ENCODE results near the gene C1GALT1.
A peak's percentile ranks its signal among the peaks of the same experiment; 100 is the strongest.
"Not testable (repeated sequence)": the region's sequence is repeated elsewhere in the genome, so short reads cannot be mapped to it uniquely, and the experiment has no call there.

Gene C1GALT1

DNA sequence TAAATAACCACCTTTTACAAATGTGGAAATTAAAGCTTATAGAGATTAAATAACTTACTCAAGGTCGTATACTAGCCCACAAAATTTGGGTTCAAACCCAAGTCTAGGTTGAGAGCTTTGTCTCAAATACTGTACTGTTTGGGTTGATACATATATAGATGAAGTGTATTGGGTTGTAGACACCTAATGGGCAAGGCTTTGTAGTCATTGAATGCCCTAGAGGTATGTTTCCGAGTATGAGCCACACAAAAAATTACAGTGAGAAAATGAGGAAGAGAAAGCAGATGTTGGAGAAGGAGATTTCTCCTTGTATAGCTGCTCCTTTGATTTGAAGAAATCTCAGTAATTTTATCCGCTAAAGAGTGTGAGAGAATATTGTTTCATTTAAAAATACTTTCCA is 60.6 kb downstream of the C1GALT1 start:
- DNase-seq, result no peak

DNA sequence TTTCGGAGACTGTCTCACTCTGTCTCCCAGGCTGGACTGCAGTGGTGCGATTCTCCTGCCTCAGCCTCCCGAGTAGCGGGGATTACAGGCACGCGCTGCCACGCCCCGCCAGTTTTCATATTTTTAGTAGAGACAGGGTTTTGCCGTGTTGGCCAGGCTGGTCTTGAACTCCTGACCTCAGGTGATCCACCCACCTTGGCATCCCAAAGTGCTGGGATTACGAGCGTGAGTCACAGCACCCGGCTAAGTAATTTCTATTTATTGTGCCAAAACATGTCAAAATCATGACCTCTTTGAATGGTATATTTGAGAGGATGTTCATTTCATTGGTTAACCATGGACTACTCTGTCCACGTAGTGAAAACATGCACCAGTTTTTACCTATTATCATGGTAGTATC is 62.9 kb downstream of the C1GALT1 start:
- not testable (repeated sequence) for DNase-seq

DNA sequence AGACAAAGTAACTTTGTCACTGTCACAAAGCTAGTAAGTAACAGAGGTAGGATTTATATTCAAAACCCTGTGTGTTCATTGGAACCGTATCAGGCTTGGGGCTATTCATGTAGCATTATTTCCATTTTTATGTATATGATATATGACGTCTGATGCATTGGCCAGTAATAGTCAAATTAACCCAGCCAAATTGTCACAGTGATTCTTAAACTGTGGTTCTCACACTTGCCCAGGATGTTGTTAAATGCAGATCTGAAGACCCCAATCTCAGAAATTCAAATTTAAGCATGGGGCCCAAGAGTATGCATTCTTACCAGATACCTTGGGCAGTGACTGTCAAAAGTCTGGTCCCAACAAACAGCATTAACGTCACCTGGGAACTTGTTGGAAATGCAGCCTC is 63.9 kb downstream of the C1GALT1 start:
- no peak for DNase-seq

DNA sequence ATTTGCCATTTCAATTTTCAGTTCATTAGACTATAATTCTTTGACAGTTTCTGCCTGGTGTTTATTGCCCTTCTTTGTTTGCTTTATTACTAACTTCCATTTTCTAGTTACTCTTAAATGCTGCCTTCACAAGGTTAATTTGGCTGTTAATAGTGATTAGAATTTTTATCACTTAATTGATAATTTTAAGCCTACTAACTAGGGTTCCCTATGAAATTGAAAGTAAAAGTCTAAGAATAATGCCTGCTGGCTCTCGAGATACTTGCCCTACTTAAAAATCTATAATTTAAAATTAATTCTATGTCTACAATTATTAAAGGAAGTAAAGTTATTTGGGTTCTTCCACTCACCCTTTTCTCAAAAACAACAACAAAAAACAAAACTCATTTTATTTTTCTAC is 65.3 kb downstream of the C1GALT1 start:
- no peak for DNase-seq

DNA sequence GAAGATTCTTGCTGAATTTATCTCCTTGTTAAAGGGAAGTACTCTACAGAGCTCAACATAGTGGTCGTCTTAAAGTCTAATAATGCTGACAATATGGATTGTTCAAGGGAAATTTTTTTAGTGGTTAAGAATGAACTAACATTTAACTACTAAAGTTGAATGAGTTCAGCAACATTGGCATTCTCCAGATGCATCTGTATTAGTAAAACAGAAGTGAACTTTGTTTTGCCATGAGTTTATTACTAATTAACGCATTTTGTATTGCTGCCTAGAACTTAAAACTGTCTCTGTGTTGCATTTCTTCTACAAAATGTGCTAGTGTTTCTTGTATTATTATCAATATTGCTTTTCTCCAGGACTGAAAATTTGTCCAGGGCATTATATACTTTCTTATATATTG is 67.5 kb downstream of the C1GALT1 start:
- no peak for DNase-seq

- DNase-seq, result no peak
Observed at GRCh38 chr7:7251742-7252141, 69.4 kb downstream of the C1GALT1 start.

DNA sequence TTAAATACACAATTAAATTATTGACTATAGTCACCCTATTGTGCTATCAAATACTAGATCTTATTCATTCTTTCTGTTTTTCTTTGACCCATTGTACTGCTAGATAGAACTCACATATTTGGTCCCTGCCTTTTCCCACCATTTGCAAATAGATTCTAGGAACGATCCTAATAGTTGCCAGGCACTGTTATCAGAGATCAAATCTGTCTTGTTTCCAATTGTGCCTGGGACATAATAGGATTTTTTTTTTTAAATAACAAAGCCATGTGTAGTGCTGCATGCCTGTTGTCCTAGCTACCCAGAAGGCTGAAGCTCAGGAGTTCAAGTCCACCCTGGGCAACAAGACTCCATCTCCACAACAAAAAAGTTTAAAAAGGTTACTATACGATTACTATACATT is 72.0 kb downstream of the C1GALT1 start:
- no peak for DNase-seq

DNA sequence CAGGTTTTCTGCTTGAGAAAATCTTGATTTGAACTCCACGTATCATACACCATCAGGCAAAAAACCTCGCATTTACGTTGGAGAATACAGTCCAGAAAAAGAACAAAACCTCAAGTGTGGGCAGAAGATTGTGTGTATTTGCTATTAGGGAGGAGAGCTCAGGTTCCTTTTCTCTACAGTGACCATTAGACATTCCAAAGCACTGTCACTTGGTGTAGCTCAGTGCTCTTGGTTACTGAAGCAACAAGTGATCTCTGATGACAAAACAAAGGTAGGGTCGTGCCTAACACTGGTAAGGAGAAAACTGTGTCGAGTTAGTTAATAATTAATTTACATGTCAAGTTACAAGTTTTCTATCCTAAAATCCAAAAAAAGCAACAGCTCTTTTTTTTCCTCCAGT is 72.6 kb downstream of the C1GALT1 start:
- no peak for DNase-seq

DNA sequence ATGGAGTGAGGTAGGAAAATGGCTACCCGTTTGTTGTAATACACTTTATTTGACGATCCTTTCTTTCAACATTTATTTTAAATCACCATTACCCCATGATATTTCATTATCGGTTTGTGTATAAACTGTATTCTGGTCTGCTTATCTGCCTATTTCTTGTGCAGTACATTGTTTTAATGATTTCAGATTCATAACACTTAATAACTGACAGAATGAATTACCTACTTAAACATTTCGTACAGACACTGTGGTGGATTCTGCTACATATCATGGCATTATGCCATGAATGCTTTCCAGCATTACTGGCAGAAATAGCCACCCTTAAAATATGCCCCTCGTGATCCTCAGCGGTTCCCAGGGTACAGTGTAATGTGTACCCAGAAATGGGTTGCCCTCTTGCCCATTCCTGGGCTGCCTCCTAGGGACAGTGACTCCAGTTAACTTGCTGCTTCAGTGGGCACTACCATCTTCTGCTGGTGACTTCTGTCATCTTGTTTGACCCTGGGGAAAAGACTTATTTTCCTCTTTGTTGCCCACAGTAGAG is 74.5 kb downstream of the C1GALT1 start:
- DNase-seq, result no peak

DNA sequence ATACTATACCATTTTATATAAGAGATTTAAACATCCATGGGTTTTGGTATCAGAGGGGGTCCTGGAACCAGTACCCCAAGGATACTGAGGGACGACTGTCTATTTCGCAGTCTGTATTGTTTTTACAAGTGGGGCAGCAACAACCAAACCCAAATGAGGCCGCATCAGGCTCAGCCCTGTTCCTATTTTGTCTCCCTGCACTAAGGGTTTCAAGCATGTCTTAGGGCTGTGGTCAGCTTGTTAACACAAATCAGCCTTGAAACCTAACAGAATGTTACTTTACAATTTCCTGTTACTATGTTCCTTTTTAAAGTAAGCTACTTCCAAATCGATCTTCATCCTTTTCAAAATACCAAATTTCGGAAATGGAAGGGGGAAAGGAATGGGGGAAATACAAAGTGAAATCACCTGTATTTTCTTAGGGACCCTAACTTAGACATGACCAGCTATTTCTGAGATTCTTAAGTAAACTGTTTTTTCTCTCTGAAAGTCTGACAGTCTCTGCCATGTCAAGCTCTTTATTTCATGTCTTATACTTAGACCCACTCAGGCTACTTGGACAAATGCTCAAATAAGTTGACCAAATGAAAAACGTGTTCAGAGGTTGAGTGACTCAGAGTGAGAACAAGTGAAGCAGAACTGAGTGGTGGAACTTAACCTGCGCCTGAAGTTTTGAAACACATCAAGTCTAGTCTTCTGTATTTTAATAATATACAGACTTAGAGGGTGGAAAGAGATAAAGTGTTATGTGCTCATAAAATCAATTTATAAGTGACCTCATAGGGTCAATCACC is 75.8 kb downstream of the C1GALT1 start:
- DNase-seq, result peak; percentile 27

GRCh38 chr7:7261863-7262262 is 79.5 kb downstream of the C1GALT1 start:
- no peak for DNase-seq

- DNase-seq, result no peak
Observed at GRCh38 chr7:7263297-7264230, 81.2 kb downstream of the C1GALT1 start.

GRCh38 chr7:7264306-7265040 is 82.1 kb downstream of the C1GALT1 start:
- DNase-seq, result no peak

- DNase-seq, result no peak
Observed at GRCh38 chr7:7265081-7266075, 83.0 kb downstream of the C1GALT1 start.

DNA sequence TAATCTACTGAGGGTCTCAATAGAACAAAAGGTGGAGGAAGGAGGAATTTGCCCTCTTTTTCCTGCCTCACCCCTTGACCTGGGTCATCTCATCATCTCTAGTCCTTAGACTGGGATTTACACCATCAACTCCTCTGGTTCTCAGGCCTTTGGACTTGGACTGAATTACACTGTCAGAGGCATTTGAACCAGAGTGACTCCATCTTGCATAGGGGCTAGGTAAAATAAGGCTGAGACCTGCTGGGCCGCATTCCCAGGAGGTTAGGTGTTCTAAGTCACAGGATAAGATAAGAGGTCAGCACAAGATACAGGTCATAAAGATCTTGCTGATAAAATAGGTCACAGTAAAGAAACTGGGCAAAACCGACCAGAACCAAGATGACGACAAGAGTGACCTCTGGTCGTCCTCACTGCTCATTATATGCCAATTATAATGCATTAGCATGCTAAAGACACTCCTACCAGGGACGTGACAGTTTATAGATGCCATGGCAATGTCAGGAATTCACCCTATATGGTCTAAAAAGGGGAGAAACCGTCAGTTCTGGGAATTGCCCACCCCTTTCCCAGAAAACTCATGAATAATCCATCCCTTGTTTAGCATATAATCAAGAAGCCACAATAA is 84.0 kb downstream of the C1GALT1 start:
- no peak for DNase-seq

DNA sequence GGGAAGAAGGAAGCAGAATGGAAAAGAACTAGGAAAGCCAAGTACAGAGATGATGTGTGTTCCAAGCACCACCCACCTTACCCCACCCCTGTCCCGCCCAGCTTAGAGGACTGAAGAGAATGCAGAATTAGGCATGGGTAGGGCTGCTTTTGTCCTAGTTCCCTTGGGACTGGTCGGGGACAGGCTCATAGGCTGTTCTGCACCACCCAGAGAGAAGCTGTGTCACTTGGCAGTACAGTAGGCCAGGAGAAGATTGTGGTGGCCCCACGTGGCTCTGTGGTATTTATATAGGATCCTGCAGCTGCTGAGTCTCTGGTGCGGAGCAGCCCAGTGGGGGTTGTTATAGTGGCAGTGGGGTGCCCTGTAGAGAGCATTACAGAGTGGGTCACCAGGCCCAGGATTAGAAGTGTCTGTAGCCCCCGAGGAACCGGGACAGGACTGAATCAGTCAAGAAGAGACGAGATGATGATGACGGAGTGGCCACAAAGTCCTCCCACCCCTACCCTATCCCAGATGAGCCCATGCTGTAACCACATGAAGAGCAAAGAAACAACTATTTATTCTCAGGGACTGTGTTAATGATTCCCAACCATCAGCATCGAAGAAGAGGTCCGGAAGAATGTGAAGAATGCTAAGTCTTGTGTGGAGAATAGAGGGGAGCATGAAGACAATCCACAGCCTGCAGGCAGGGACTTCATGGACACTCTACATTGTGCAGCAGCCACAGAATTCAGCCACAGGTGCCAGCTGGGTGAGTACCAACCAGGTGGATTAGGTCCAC is 88.9 kb downstream of the C1GALT1 start:
- no peak for DNase-seq

DNA sequence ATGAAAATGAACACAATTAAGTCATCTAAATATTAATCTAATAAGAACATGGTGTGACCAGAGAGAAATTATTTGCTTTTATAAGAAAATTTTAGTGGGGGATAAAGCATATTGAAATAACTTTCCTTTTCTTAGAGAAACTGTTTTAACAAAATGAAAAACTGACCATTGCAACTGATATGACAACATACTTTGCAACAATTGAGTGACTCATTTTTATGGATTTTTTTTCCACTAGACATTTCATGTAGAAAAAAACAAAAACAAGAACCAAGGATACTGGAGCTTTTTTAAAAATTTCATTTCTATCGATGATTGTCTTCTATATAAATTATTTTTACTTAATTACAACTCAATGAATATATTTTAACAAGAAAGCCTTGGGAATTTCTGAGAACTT is 90.0 kb downstream of the C1GALT1 start:
- no peak for DNase-seq

DNA sequence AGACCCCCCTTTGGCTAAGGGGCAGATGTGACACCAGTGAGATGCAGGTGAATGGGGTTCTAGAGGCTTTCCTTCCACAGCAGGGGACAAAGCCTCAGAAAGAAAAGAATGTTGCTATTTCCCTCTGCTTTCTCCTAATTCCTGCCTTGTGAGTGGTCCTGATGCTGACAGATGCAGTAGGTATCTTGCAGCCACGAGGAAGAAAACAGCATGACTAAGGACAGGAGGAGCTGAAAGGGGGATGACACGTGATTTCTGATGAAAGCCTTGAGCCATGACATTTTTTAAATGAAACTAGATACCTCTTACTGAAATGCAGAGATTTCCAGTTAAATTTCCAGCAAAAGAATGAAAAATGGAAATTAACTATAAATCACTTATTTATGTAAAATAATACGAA is 92.4 kb downstream of the C1GALT1 start:
- no peak for DNase-seq

- DNase-seq, result no peak
Observed at GRCh38 chr7:7276161-7276560, 93.8 kb downstream of the C1GALT1 start.

DNA sequence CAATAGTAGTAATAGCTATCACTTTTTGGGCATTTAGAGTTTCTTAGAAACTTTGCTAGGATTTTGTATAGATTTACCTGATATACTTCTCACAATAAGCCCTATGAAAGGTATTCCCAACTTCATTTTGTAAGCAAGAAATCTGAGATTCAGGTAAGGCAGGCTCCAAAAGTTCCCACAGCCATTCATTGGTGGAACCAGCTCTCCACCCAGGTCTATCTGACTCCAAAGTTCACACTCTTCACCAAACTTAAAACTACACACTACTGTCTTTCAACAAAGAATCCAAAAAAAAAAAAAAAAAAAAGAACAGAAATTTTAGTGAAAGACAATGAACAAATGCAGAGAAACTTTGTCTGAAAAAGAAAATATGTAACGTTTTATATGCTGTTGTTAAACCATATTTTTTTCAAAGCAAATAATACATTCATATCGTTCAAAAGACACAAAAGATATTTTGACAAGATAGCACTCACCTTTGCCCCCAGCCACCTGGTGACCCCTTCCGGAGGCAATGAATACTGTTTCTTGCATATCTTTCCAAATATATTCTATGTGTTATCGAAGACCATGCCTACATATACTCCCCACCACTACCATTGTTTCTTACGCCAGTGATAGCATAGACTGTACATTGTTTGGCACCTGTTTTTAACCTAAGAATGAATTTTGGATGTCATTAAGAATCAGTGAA is 108.2 kb downstream of the C1GALT1 start:
- DNase-seq, result no peak
